Stimulated activated CD4-positive, alpha-beta T cell treated with anti-CD3 and anti-CD28 coated beads, Interleukin-4, amount 100 ng/mL, for 48 hours (primary cell): ENCODE measurements around the gene ERC2.
A peak's percentile ranks its signal among the peaks of the same experiment; 100 is the strongest.

Experiments used
- DNase-seq, 2 donors: peaks; one replicate each; pipeline ENCODE4 v3.0.0-alpha.2; 2020; ENCODE audit warnings: low read depth in 2 of 2

Gene ERC2

GRCh38 chr3:55494976-55495375 is 973.3 kb downstream of the ERC2 start:
- no peak for DNase-seq

- DNase-seq: no peak
These were observed 975.3 kb downstream of the ERC2 start for GRCh38 chr3:55492976-55493375.

GRCh38 chr3:55491296-55491816 is 976.9 kb downstream of the ERC2 start:
- DNase-seq: no peak

GRCh38 chr3:55490276-55490913 is 977.9 kb downstream of the ERC2 start:
- no peak for DNase-seq

GRCh38 chr3:55489798-55490132 is 978.5 kb downstream of the ERC2 start:
- no peak for DNase-seq

GRCh38 chr3:55488398-55489055 is 979.7 kb downstream of the ERC2 start:
- no peak for DNase-seq

- no peak for DNase-seq
These were observed 980.7 kb downstream of the ERC2 start for GRCh38 chr3:55487381-55488241.

GRCh38 chr3:55486857-55487380 is 981.3 kb downstream of the ERC2 start, which contains the start of gene WNT5A:
TSS of gene WNT5A (minus strand) at chr3:55487306. CDS start at chr3:55486985, 321 bp downstream.
- DNase-seq: no peak

- no peak for DNase-seq
These were observed 982.0 kb downstream of the ERC2 start for GRCh38 chr3:55486101-55486856.

GRCh38 chr3:55484801-55485791 is 983.2 kb downstream of the ERC2 start:
- peak; percentile 34 to 47 for DNase-seq

GRCh38 chr3:55484191-55484689 is 984.0 kb downstream of the ERC2 start:
- DNase-seq: no peak

- no peak for DNase-seq
These were observed 984.8 kb downstream of the ERC2 start for GRCh38 chr3:55483196-55484095.

GRCh38 chr3:55482496-55483195 is 985.6 kb downstream of the ERC2 start:
- DNase-seq: no peak

- DNase-seq: no peak
These were observed 986.3 kb downstream of the ERC2 start for GRCh38 chr3:55481744-55482495.

- DNase-seq: no peak
These were observed 987.1 kb downstream of the ERC2 start for GRCh38 chr3:55480911-55481743.
